SH-SY5Y (cell line): ENCODE data around the gene LCP1.

Source experiments
- GATA2 ChIP-seq: IDR thresholded peaks from 2 replicates; pipeline ENCODE4 v1.6.1; 2011; ENCODE audit warnings: mild to moderate bottlenecking, low read depth, low read length
- GATA3 ChIP-seq: IDR thresholded peaks from 2 replicates; pipeline ENCODE4 v1.6.1; 2011; ENCODE audit warnings: low read depth, mild to moderate bottlenecking, low read length, moderate library complexity

Gene LCP1

DNA sequence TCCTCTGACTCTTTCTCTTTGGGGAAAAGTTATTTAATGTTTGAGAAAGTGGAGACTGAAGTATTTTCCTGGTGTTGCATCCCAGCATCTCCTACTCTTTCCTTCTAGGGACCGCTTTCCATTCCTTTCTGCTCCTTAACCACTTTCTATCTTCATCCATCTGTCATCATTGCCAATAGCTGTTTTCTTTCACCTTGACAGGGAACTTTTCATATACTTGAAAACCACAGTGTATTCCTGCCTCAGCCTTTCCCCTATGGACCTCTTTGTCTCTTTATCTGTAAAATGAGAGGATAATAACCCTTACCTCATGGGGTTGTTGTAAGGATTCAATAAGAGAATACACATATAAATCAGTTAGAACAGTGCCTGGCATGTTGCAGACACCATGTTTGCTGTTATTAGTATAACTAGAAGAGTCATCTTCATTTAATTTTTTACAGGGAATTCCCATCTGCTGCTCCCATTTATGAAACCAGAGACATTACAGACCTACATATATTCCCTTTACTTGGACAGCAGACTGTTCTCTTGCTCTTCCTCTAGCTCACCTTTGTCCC, 31.8 kb downstream of the LCP1 start:
- no peak for TF ChIP-seq GATA3
- no peak for TF ChIP-seq GATA2

DNA sequence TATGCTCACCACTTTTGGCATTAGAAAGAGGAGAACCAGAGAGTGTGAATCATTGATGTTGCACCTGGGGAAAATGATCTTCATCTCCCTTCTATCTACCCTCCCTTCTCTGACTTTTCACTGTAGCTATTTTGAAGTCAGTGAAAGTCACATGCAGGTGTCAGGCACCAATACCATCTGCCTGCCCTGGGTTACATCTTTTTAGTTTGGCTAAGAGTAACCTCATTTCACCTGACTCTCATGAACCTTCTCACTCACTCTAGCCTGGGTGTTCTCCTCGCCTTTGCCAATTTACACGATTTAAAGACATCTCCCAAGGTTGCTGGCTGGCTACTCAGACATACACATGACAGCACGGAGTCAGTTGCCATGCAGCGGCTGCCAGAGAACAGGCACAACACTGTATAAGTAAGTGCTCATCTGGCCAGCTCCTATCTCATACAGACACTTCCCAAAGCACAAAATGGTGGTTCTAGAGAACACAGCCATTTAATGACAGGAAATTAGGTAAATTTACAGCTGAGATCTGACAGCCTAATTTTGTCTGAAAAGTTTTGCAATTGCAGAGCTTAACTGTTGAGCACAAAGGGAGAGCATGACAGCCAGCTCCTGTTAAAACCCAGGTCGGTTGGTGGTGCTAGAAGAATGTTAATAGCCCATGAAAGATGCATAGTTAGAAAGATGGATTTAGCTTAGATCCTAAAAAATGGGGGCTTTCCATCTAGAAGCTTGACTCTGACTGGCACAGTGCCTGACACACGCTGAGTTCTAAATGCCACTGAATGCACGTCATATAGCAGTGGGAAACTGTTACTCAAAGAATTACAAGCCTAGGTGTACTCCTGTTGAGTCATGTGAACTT, 32.5 kb downstream of the LCP1 start:
- no peak for TF ChIP-seq GATA3
- no peak for TF ChIP-seq GATA2

- TF ChIP-seq GATA3 (no peak), GATA2 (no peak)
These were observed 35.1 kb downstream of the LCP1 start for GRCh38 chr13:46146898-46147297.

DNA sequence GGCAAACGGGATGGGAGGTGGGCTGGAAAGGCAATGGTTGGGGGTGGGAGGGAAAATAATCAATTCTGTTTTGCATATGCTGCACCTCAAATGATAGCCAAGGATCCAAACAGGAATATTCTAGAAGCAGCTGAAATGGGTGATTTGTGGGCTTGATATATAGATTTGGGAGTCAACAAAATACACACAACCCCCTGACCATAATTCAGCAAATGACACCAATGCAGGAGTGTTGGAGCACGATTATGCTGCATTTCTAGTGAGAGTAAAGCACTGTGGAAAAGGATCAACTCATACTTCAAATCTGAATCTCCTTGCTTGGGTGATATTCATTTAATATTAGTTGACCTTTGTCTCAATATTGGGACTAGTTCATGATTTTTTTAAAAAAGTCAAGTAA, 36.0 kb downstream of the LCP1 start:
- TF ChIP-seq GATA3: no peak
- TF ChIP-seq GATA2: no peak

- no peak for TF ChIP-seq GATA3
- no peak for TF ChIP-seq GATA2
These were observed 36.8 kb downstream of the LCP1 start for GRCh38 chr13:46145135-46145534.

DNA sequence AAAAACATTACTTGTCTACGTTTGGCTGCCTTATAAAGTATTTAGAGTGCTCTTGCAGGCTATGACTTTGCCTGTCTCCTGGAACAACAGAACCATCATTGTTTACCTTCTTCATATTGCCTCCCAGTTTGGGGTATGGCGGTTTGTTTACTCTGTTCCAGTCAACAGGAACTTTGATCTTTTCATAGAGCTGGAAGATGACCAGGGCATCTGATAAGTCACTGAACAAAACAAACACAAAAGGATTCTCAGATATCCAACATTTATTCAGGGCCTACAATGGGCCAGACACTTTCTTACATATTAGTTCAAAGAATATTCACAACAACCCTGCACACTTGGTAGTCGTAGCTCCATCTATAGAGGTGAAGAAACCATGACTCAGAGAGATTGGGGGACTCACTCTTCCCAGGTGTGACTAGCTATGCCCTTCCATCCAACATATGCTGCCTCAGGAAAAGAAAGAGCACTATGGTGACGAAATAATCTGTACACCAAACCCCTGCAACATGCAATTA, 38.7 kb downstream of the LCP1 start:
- TF ChIP-seq GATA3 (no peak), GATA2 (no peak)

DNA sequence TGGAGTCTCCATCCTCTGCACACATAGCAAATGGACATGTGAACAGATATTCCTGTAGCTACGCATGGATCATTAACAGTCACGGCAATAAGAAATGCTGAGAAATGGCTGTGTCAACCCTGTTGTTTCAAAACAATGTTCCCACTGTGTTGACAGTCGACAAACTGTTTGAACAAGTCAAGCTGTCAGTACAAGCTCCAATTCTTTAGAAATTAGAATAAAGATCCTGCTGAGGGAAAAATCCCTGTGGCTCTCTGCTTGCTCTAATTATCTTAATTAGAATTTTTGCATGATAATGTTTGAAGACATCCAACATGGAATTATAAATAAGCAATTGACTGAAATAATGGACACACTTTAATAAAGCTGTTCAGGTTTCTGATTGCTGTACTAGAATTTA, 39.2 kb downstream of the LCP1 start:
- TF ChIP-seq GATA2 (no peak), GATA3 (no peak)

GRCh38 chr13:46140044-46140443, 41.9 kb downstream of the LCP1 start:
- no peak for TF ChIP-seq GATA2
- no peak for TF ChIP-seq GATA3

GRCh38 chr13:46137627-46138317, 44.2 kb downstream of the LCP1 start:
- TF ChIP-seq GATA3 (no peak), GATA2 (no peak)

GRCh38 chr13:46136688-46137087, 45.3 kb downstream of the LCP1 start:
- TF ChIP-seq GATA2: no peak

DNA sequence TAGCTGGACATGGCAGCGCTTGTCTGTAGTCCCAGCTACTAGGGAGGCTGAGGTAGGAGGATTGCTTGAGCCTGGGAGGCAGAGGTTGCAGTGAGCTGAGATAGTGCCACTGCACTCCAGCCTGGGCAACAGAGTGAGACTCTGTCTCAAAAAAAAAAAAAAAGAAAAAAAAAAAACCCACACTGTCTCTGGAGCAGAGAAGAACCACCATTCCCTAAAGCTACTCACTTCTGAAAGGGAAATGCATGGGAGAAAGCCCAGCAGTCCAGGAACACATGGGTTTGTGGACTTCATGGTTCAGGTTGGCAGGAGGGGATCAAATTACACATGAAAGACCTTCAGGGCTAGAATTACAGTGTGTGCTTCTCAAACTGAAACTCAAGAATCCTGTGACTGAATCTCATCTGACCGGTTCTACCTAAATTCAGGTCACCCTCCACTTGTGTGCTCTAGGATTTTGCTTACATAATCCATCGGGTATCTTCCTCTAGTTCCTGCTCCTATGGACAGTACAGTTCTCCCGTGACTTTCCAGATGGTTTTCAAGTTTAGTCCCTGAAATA, 46.9 kb downstream of the LCP1 start:
- TF ChIP-seq GATA2: no peak
- TF ChIP-seq GATA3: no peak

DNA sequence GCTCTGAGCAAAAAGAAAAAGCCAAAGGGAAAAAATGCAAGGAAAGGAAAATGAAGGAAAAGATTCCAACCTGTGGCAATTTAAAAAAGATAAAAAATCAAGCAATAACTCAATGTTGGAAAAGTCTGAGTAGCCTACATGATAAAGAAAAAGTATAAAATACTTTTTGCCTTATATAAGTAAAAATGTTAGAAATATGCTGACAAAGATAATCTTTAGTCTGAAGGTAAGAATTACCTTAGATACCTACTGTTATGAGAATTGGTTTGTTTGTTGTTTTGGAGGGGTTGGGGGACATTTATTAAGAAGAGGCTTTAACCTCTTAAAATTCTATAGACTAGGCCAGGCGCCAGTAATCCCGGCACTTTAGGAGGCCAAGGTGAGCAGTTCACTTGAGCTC, 47.5 kb downstream of the LCP1 start:
- TF ChIP-seq GATA2 (no peak), GATA3 (no peak)

GRCh38 chr13:46132109-46132508, 49.9 kb downstream of the LCP1 start:
- TF ChIP-seq GATA3 (no peak), GATA2 (no peak)

- TF ChIP-seq GATA2 (no peak), GATA3 (no peak)
These were observed 50.3 kb downstream of the LCP1 start for GRCh38 chr13:46131705-46132104.

DNA sequence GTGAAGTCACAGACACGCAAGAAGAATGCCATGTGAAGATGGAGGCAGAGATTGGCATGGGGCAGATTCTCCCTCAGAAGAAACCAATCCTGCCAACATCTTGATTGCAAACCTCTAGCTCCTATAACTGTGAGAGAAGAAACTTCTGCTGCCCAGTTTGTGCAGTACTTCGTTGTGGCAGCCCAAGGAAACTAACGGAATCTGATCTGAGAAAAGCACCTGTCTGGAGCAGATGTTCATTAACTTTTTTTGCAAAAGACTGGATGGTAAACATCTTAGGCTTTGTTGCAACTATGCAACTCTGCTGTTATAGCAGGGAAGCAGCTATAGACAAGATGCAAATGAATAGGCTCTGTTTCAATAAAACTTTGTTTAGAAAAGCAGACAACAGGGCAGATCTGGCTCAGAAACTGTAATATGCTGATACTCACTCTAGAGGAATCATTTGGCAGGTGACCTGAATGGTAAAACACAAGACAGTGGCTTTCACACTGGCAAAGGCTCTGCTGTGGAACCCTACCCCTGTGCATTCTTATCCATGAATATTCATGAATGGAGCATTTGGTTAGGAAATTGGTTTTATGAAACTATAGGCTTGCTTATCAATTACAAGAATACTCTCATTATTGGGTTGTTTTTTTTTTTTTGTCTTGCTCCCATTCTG, 51.9 kb downstream of the LCP1 start:
- no peak for TF ChIP-seq GATA3
- TF ChIP-seq GATA2: no peak

GRCh38 chr13:46129124-46129523, 52.9 kb downstream of the LCP1 start:
- TF ChIP-seq GATA3 (no peak), GATA2 (no peak)
